ENCODE results near the gene LAG3.

GRCh38 chr12:6778217-6778573 is 5.9 kb downstream of the LAG3 start:
- no peak for TF ChIP-seq CTCF (IDR thresholded peaks at IDR 0.05)
- TF ChIP-seq POLR2A (IDR thresholded peaks at IDR 0.05): no peak

All from lower leg skin (tissue), 3 donors.